ENCODE measurements around the gene OPA3.
A peak's percentile ranks its signal among the peaks of the same experiment; 100 is the strongest.

OPA3 gene

GRCh38 chr19:45495178-45495577, 89.4 kb downstream of the OPA3 start:
- TF ChIP-seq POLR2AphosphoS5 (IDR thresholded peaks at IDR 0.05; ENCODE audit: low read depth) (no peak), SPI1 (IDR thresholded peaks at IDR 0.05; ENCODE audit: borderline replicate concordance, low read depth) (no peak), CTCF (IDR thresholded peaks at IDR 0.05; ENCODE audit: insufficient read depth, low read length) (no peak), GABPA (IDR thresholded peaks at IDR 0.05; ENCODE audit: low read depth) (no peak)
- TF ChIP-seq, protein P1, sequence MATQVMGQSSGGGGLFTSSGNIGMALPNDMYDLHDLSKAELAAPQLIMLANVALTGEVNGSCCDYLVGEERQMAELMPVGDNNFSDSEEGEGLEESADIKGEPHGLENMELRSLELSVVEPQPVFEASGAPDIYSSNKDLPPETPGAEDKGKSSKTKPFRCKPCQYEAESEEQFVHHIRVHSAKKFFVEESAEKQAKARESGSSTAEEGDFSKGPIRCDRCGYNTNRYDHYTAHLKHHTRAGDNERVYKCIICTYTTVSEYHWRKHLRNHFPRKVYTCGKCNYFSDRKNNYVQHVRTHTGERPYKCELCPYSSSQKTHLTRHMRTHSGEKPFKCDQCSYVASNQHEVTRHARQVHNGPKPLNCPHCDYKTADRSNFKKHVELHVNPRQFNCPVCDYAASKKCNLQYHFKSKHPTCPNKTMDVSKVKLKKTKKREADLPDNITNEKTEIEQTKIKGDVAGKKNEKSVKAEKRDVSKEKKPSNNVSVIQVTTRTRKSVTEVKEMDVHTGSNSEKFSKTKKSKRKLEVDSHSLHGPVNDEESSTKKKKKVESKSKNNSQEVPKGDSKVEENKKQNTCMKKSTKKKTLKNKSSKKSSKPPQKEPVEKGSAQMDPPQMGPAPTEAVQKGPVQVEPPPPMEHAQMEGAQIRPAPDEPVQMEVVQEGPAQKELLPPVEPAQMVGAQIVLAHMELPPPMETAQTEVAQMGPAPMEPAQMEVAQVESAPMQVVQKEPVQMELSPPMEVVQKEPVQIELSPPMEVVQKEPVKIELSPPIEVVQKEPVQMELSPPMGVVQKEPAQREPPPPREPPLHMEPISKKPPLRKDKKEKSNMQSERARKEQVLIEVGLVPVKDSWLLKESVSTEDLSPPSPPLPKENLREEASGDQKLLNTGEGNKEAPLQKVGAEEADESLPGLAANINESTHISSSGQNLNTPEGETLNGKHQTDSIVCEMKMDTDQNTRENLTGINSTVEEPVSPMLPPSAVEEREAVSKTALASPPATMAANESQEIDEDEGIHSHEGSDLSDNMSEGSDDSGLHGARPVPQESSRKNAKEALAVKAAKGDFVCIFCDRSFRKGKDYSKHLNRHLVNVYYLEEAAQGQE (IDR thresholded peaks at IDR 0.05; ENCODE audit: insufficient replicate concordance, low read depth): no peak
- DNase-seq (ENCODE audit: low read depth in 1 of 2, low spot score in 1 of 2): no peak
- H3K27ac ChIP-seq (replicated peaks): no peak overlapping the region
- peaks cover 32% of the 10 kb centered on the region for H3K27me3 ChIP-seq (ENCODE audit: insufficient read depth, poor library complexity, severe bottlenecking)
- no peak overlapping the region for H3K4me3 ChIP-seq (replicated peaks; ENCODE audit: insufficient read depth, low read length)

DNA sequence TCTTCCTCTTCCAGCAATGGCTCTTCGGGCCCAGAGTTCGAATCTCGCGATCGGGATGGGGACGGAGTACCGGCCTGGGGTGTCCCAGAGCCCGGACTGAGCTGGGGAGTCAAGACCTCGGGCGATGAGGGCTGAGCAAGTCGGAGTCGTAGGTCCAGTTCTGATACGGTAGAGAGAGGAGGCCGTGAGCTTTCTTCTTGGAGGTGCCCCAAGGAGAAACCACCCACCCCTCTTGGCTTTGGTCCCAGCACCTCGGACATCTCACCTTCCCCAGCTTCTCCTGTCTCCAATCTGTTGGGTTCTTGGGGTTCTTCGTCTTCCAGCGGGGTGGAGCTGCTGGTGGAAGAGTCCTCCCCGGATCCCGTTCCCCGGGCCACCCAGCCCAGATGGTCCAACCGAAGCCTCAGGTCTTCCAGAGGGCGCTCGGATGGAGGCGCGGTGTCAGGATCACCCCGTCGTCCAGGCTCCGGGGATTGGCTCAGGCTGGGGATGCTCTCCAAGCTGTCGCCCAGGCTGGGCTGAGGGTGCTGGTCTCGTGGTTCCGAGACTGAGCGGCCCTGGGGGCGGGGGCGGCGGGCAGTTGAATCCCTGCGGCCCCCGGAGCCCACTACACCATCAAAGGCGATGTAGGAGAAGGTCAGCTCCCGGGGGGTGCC, 90.2 kb downstream of the OPA3 start:
- no peak for DNase-seq (ENCODE audit: low read depth in 1 of 2, low spot score in 1 of 2)
- H3K27me3 ChIP-seq (ENCODE audit: insufficient read depth, poor library complexity, severe bottlenecking): peaks cover 32% of the 10 kb centered on the region
- TF ChIP-seq, protein P1 (IDR thresholded peaks at IDR 0.05; ENCODE audit: insufficient replicate concordance, low read depth): no peak
- TF ChIP-seq GABPA (IDR thresholded peaks at IDR 0.05; ENCODE audit: low read depth): no peak
- TF ChIP-seq CTCF (IDR thresholded peaks at IDR 0.05; ENCODE audit: insufficient read depth, low read length): no peak
- TF ChIP-seq POLR2AphosphoS5 (IDR thresholded peaks at IDR 0.05; ENCODE audit: low read depth): no peak
- TF ChIP-seq SPI1 (IDR thresholded peaks at IDR 0.05; ENCODE audit: borderline replicate concordance, low read depth): no peak

GRCh38 chr19:45492627-45493470, 91.8 kb downstream of the OPA3 start:
- peaks cover 20% of the 10 kb centered on the region for H3K27me3 ChIP-seq (ENCODE audit: insufficient read depth, poor library complexity, severe bottlenecking)
- no peak overlapping the region for H3K27ac ChIP-seq (replicated peaks)
- H3K4me3 ChIP-seq (replicated peaks; ENCODE audit: insufficient read depth, low read length): peak overlapping the region; percentile 48
- no peak for TF ChIP-seq POLR2AphosphoS5 (IDR thresholded peaks at IDR 0.05; ENCODE audit: low read depth)
- TF ChIP-seq GABPA (IDR thresholded peaks at IDR 0.05; ENCODE audit: low read depth): no peak
- no peak for TF ChIP-seq SPI1 (IDR thresholded peaks at IDR 0.05; ENCODE audit: borderline replicate concordance, low read depth)
- TF ChIP-seq, protein P1 (IDR thresholded peaks at IDR 0.05; ENCODE audit: insufficient replicate concordance, low read depth): no peak
- TF ChIP-seq CTCF (IDR thresholded peaks at IDR 0.05; ENCODE audit: insufficient read depth, low read length): no peak
- no peak for DNase-seq (ENCODE audit: low read depth in 1 of 2, low spot score in 1 of 2)

More for the DNA sequence above, 90.2 kb downstream of the OPA3 start:
- Histone ChIP-seq H3K4me3 (replicated peaks; ENCODE audit: insufficient read depth, low read length) (no peak overlapping the region), H3K27ac (replicated peaks) (no peak overlapping the region)

Data from HL-60 (cell line).